H1 (cell line): ENCODE data around the gene RPL38. TPM values are rescaled to one million over a fixed set of nuclear protein-coding genes. Genes with fewer than 3 reads are reported as not detected.

Source experiments
- CREB1 ChIP-seq: IDR thresholded peaks from 2 replicates; pipeline ENCODE4 v1.6.1; 2012; ENCODE audit warnings: inconsistent platforms
- RFX5 ChIP-seq: IDR thresholded peaks from 2 replicates; pipeline ENCODE4 v1.6.1; 2011; ENCODE audit warnings: low read depth, low read length, improper control_type of control experiment, borderline replicate concordance
- SRF ChIP-seq: IDR thresholded peaks from 2 replicates; pipeline ENCODE4 v1.6.1; 2011; ENCODE audit warnings: mild to moderate bottlenecking, low read depth, low read length, moderate library complexity
- SUZ12 ChIP-seq: fragments of 200-600 bp; sonication (generic); IDR thresholded peaks from 2 replicates; pipeline ENCODE4 v1.6.1; 2012; ENCODE audit warnings: mild to moderate bottlenecking, inconsistent platforms, low read length, moderate library complexity, mixed read lengths
- polyA plus RNA-seq, 7 experiments: library from polyadenylated mRNA; depleted of rRNA in 3 of 7; stranded (reverse) in 5 of 7; unstranded in 2 of 7; fragments of >200 nt in 5 of 7; fragments of 200-250 nt in 2 of 7; gene quantifications; 1 replicate in 5 of 7; 2 replicates in 1 of 7; 4 replicates in 1 of 7; pipeline versions ENCODE4 v1.2.1 to v1.2.3, GENCODE V29; 2011 to 2013; ENCODE audit warnings: missing spikeins in 2 of 7, mixed read lengths in 2 of 7
- total RNA-seq: library from RNA; stranded (reverse); fragmentation: NEBNext Ultra II Directional; extraction: Animal tissue kit (Norgen Biotek cat#: 25700); gene quantifications from 2 replicates; pipeline ENCODE4 v1.2.1, GENCODE V29; 2021

The RPL38 gene
- total and polyA plus RNA-seq, 2 of the 8 experiments (the other 6 are each of a cell fraction or from before 2014, with no cell fraction given): 412 to 1,195 TPM

GRCh38 chr17:74214484-74215341 lies 11.2 kb downstream of the RPL38 start (continued):
- TF ChIP-seq RFX5 (no peak), CREB1 (no peak), SRF (no peak), SUZ12 (no peak)
